CD4-positive, alpha-beta T cell treated with Interleukin-1 beta for 1 hour (primary cell): ENCODE measurements around the gene VGLL1.

Experiments
- DNase-seq, 2 donors: peaks; one replicate each; pipeline ENCODE4 v3.0.0-alpha.2; 2020 to 2022

The VGLL1 gene

DNA sequence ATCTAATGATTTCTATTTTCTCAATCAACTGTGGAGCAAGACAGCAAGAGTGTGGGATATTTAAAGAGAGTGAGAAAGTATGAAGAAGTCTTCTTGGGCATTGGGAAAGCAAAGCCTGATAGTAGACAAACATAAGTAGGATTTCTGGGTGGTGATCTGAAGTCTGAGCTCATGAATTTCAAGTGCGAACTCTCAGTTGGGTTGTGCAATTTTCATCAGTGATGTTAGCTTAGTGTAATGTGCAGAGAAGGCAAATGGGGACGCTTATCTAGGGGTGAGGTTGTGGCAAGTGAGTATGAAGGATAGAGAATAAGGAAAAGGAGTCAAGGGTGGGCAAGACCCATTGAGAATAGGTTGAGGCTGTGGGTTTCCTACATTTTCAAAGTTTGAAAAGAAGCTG lies 23.7 kb downstream of the VGLL1 start:
- DNase-seq = no peak

DNA sequence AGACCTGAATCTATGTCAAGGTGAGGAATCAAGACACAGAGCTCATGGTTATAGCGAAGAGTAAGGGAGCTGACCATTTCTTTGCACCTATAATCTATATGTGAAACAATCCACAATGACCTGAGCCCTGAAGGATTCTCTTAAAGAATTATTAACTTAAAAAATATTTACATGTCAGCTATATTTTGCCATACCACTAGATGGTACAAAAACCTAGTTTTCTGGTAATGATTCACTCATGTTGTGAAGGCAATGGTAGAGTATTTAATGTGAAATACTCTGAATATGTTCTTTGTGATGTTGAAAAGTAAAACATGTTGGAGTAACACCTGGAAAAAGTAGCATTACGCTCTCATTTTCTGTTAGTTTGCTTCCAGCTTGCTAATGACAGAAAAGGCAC lies 40.0 kb downstream of the VGLL1 start:
- peak in 1 of 2 donors; percentile 20 for DNase-seq

DNA sequence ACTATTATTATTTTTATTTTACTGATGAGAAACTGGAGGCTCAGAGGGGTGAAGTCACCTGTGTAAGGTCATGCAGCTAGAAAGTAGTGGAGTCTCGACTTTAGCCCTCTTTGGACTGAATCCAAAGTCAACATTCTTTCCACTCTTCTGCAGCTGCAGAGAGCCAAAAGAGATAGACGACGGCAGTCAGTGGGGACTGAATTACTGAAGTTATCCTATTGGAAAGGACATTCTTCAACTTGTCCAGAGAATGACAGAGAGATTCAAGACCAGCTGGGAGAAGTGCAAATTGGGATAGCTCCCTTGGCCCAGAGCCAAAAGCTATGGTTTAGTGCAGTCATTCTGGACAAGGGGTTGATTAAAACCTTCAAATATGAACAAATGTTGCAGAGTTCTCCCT lies 42.5 kb downstream of the VGLL1 start:
- DNase-seq = no peak

GRCh38 chrX:136577552-136577951 lies 45.5 kb downstream of the VGLL1 start:
- DNase-seq = peak; percentile 71 to 73

DNA sequence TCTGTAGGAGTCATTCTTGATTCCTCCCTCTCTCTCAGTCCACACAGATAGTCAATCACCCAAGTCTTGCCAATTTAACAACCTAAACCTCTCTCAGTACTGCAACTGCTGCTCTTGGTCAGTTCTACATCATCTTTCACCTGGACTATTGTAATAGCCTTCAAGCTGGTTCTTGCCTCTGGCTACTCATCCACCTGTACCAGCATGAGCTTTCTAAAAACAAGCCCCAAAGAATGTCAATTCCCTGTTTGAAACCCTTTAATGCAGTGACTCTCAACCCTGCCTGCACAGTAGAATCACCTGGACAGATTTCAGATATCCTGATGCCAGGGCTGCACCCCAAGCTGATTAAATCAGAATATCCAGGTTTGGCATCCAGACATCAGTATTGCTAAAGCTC lies 48.3 kb downstream of the VGLL1 start:
- no peak for DNase-seq

DNA sequence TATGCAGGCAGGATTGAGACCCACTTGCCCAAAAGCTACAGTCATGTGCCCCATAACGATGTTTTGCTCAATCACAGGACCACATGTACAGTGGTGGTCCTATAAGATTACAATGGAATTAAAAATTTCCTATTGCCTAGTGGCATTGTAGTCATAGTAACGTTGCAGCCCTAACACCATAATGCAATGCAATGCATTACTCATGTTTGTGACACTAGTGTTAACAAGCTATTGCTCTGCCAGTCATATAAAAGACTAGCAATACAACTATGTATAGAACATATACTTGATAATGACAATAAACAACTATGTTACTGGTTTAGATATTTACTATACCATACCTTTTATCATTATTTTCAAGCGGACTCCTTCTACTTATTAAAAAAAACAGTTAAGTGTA lies 50.6 kb downstream of the VGLL1 start:
- no peak for DNase-seq

DNA sequence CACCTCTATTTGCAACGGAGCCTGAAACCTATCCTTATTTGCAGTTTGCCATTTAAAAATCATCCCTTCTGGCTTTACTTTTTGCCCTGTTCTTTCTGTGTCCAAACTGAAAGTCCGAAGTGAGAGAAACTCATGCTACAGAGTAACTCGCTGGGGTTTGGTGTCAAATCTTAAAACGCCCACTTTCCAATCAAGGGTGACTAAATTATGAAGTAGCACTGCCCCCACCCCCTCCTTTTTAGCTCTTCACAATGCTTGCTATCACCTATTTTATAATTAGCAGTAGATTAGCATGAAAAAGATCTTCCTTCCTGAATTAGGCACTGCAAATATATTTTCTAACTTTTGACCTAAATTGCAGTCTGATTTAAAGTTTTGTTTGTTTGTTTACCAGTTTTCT lies 52.5 kb downstream of the VGLL1 start:
- DNase-seq = no peak

DNA sequence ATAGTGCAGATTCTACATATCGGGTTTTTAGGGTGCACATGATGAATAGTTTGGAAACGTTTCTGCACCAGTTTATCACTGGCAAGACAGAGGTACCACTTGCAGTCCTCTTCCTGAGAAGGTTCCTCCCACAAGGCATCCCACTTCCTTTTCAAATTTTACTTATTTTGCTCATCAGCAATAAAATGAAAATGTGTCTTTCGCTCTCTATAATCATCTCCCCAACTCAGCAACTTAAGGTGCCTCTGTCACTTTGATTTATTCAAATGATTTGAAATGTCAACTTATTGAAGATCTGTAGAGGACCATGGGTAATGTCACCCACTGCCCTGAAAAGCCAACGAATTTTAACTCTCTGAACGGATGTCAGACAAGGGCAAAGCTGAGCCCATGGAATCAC lies 53.2 kb downstream of the VGLL1 start:
- DNase-seq = no peak

GRCh38 chrX:136585960-136586359 lies 53.9 kb downstream of the VGLL1 start:
- no peak for DNase-seq

DNA sequence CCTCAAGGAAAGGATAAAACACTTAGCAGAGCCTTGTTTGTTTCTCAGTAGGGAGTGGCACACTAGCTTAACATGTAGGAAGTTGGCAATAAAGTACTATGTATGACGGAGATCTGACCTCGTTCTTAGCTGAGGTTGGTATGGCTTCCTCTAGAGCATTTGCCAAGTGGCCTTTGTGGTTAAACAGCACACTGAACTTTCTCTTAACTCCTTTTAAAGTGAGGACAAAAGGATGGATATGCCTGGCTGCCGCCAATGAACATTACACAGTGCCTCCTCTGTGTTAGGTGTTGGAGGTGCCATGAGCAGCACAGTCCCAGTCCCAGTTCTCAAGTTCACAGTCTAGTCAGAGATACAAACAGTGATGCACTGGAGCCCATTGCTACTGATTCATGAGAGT lies 54.4 kb downstream of the VGLL1 start:
- DNase-seq = peak; percentile 32 to 57

- no peak for DNase-seq
Measured at GRCh38 chrX:136587532-136587931, 55.5 kb downstream of the VGLL1 start.

- DNase-seq = peak in 1 of 2 donors; percentile 39
Measured at GRCh38 chrX:136588036-136588435, 56.0 kb downstream of the VGLL1 start.

GRCh38 chrX:136589966-136590365 lies 58.0 kb downstream of the VGLL1 start:
- no peak for DNase-seq

DNA sequence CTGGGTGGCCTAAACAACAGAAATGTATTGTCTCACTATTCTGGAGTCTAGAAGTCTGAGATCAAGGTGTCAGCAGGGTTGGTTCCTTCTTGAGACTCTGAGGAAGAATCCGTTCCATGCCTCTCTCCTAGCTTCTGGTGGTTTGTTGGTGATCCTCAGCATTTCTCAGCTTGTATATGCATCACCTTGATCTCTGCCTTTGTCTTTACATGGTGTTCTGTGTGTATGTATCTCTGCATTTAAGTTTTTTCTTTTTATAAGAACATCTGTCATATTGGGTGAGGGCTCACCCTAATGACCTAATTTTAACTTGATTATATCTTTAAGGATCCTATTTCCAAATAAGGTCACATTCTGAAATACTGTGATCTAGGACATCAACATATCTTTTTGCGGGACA lies 65.3 kb downstream of the VGLL1 start:
- DNase-seq = no peak

GRCh38 chrX:136597954-136598353 lies 65.9 kb downstream of the VGLL1 start:
- DNase-seq = no peak

- DNase-seq = peak in 1 of 2 donors; percentile 34
Measured at GRCh38 chrX:136598631-136599030, 66.6 kb downstream of the VGLL1 start.

GRCh38 chrX:136600059-136600458 lies 68.0 kb downstream of the VGLL1 start:
- DNase-seq = no peak
